ENCODE results near the gene CERS3. TPM values are rescaled to one million over a fixed set of nuclear protein-coding genes. Genes with fewer than 3 reads are reported as not detected.

CERS3 gene
- total and polyA plus RNA-seq, 2 donors: 0.11 to 2.3 TPM

GRCh38 chr15:100547961-100548360 is 19.2 kb upstream of the CERS3 start:
- H3K36me3 ChIP-seq (ENCODE audit: insufficient read depth): no peaks in the 10 kb centered on the region
- 86% methylated on average over 5 of the region's 5 CpGs for WGBS
- H3K4me1 ChIP-seq (ENCODE audit: insufficient read depth): no peaks in the 10 kb centered on the region
- H3K4me3 ChIP-seq (ENCODE audit: low read depth, low read length): no peak overlapping the region
- DNase-seq (ENCODE audit: extremely low spot score): no peak
- no peak overlapping the region for H3K27ac ChIP-seq (ENCODE audit: low read depth)

- Histone ChIP-seq H3K27ac (ENCODE audit: low read depth) (no peak overlapping the region), H3K4me1 (ENCODE audit: insufficient read depth) (no peaks in the 10 kb centered on the region), H3K4me3 (ENCODE audit: low read depth, low read length) (no peak overlapping the region), H3K36me3 (ENCODE audit: insufficient read depth) (no peaks in the 10 kb centered on the region)
- DNase-seq (ENCODE audit: extremely low spot score): no peak
- 70% methylated on average over 6 of the region's 6 CpGs for WGBS
Measured at GRCh38 chr15:100544946-100545345, 16.2 kb upstream of the CERS3 start.

DNA sequence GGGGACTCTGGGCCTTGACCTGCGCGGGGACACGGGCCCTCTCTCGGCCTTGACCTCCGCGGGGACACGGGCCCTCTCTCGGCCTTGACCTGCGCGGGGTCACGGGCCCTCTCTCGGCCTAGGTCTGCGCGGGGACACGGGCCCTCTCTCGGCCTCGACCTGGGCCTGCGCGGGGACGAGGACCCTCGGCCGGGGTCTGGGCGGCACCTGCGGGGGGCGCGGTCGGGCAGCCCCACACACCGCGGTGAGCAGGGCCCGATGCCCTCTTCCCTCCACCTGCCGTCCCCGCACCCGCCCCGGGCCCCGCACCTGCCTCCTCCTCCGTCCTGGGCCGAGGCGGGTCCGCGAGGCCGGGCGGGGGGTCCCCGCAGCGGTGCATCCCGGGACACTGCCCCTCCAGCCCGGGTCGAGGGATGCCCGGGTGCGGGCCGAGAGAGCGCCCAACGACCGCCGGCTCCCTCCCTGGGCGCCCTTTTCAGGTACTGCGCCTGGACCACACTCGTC is 15.6 kb upstream of the CERS3 start:
- H3K27ac ChIP-seq (ENCODE audit: low read depth): no peak overlapping the region
- no peak overlapping the region for H3K4me3 ChIP-seq (ENCODE audit: low read depth, low read length)
- H3K4me1 ChIP-seq (ENCODE audit: insufficient read depth): no peaks in the 10 kb centered on the region
- WGBS: 28% methylated on average over 57 of the region's 57 CpGs
- H3K36me3 ChIP-seq (ENCODE audit: insufficient read depth): no peaks in the 10 kb centered on the region
- DNase-seq (ENCODE audit: extremely low spot score): no peak

GRCh38 chr15:100542290-100542689 is 13.5 kb upstream of the CERS3 start:
- no peak for DNase-seq (ENCODE audit: extremely low spot score)
- 94% methylated on average over 6 of the region's 6 CpGs for WGBS
- Histone ChIP-seq H3K4me1 (ENCODE audit: insufficient read depth) (no peaks in the 10 kb centered on the region), H3K27ac (ENCODE audit: low read depth) (no peak overlapping the region), H3K4me3 (ENCODE audit: low read depth, low read length) (no peak overlapping the region), H3K36me3 (ENCODE audit: insufficient read depth) (no peaks in the 10 kb centered on the region)

DNA sequence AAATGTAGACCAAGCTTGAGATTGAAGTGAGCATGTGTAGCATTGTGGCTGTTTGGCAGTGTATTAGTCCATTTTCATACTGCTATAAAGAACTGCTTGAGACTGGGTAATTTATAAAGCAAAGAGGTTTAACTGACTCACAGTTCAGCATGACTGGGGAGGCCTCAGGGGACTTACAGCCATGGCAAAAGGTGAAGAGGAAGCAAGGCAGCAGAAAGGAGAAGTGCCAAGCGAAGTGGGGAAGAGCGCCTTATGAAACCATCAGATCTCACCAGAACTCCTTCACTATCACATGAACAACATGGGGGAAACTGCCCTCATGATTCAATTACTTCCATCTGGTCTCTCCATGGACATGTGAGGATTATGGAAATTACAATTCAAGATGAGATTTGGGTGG is 8.6 kb upstream of the CERS3 start:
- no peaks in the 10 kb centered on the region for H3K36me3 ChIP-seq (ENCODE audit: insufficient read depth)
- no peaks in the 10 kb centered on the region for H3K4me1 ChIP-seq (ENCODE audit: insufficient read depth)
- no peak overlapping the region for H3K4me3 ChIP-seq (ENCODE audit: low read depth, low read length)
- no peak for DNase-seq (ENCODE audit: extremely low spot score)
- 63% methylated on average over 2 of the region's 2 CpGs for WGBS
- H3K27ac ChIP-seq (ENCODE audit: low read depth): no peak overlapping the region

DNA sequence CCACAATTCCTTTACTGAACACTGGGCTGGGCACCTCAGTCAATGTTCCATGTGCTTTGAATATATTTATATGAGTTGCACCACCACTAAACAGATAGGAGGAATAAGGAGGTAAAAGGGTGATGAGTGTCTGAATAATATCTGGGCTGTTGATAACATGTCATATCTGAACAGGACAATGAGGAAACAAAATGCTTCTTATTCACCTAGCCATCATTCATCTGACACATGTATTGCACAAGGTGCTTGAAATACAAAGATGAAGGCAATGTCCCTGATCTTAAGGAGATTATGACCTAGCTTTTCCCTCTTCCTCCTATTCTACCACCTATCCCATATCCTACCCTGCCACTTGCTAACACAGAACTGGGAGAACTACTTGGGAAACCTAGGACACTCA is 8.0 kb upstream of the CERS3 start:
- Histone ChIP-seq H3K36me3 (ENCODE audit: insufficient read depth) (no peaks in the 10 kb centered on the region), H3K4me1 (ENCODE audit: insufficient read depth) (no peaks in the 10 kb centered on the region), H3K27ac (ENCODE audit: low read depth) (no peak overlapping the region), H3K4me3 (ENCODE audit: low read depth, low read length) (no peak overlapping the region)
- DNase-seq (ENCODE audit: extremely low spot score): no peak

- no peak for DNase-seq (ENCODE audit: extremely low spot score)
- H3K27ac ChIP-seq (ENCODE audit: low read depth): no peak overlapping the region
- H3K4me3 ChIP-seq (ENCODE audit: low read depth, low read length): no peak overlapping the region
- H3K36me3 ChIP-seq (ENCODE audit: insufficient read depth): no peaks in the 10 kb centered on the region
- WGBS: 67% methylated on average over 1 of the region's 1 CpG
- H3K4me1 ChIP-seq (ENCODE audit: insufficient read depth): no peaks in the 10 kb centered on the region
Measured at GRCh38 chr15:100533886-100534285, 5.1 kb upstream of the CERS3 start.

DNA sequence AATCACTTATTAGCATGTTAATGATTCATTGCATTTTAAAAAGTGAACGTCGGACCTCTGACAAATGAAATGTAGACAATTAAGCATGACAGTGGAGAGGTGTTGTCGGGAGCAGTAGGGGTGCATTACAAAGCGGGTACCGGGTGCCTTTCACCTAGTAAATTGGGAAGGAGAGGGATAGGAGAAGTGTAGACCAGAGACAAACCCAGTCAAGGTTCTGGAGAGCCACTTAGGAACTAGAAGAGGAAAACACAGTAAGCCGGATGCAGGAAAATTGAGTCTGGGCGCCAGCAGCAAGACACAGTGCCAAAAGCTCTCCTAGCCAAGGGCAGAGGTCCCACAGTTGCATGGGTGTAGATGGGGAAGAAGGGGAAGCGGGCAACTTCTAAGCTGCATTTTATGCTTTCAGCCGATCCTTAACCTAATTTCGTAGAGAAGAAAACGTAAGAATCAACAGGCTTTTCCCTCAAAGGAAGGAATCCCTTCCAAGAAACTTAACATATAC is 3.1 kb upstream of the CERS3 start:
- no peak overlapping the region for H3K4me3 ChIP-seq (ENCODE audit: low read depth, low read length)
- no peaks in the 10 kb centered on the region for H3K36me3 ChIP-seq (ENCODE audit: insufficient read depth)
- H3K4me1 ChIP-seq (ENCODE audit: insufficient read depth): no peaks in the 10 kb centered on the region
- no peak for DNase-seq (ENCODE audit: extremely low spot score)
- H3K27ac ChIP-seq (ENCODE audit: low read depth): no peak overlapping the region
- 74% methylated on average over 11 of the region's 11 CpGs for WGBS

GRCh38 chr15:100531204-100531603 is 2.5 kb upstream of the CERS3 start:
- H3K36me3 ChIP-seq (ENCODE audit: insufficient read depth): no peaks in the 10 kb centered on the region
- no peak overlapping the region for H3K27ac ChIP-seq (ENCODE audit: low read depth)
- no peaks in the 10 kb centered on the region for H3K4me1 ChIP-seq (ENCODE audit: insufficient read depth)
- H3K4me3 ChIP-seq (ENCODE audit: low read depth, low read length): no peak overlapping the region
- DNase-seq (ENCODE audit: extremely low spot score): no peak
- 92% methylated on average over 4 of the region's 4 CpGs for WGBS

GRCh38 chr15:100529556-100529955 is 806 bp upstream of the CERS3 start:
- WGBS: 90% methylated on average over 2 of the region's 2 CpGs

GRCh38 chr15:100526027-100526481 is 2.7 kb downstream of the CERS3 start:
- no peak for DNase-seq (ENCODE audit: extremely low spot score)
- no peak overlapping the region for H3K4me3 ChIP-seq (ENCODE audit: low read depth, low read length)
- H3K36me3 ChIP-seq (ENCODE audit: insufficient read depth): no peaks in the 10 kb centered on the region
- no peaks in the 10 kb centered on the region for H3K4me1 ChIP-seq (ENCODE audit: insufficient read depth)
- no peak overlapping the region for H3K27ac ChIP-seq (ENCODE audit: low read depth)
- WGBS: 18% methylated on average over 6 of the region's 6 CpGs

More at GRCh38 chr15:100529556-100529955, 806 bp upstream of the CERS3 start:
- Histone ChIP-seq H3K36me3 (ENCODE audit: insufficient read depth) (no peaks in the 10 kb centered on the region), H3K4me1 (ENCODE audit: insufficient read depth) (no peaks in the 10 kb centered on the region), H3K27ac (ENCODE audit: low read depth) (no peak overlapping the region), H3K4me3 (ENCODE audit: low read depth, low read length) (no peak overlapping the region)
- no peak for DNase-seq (ENCODE audit: extremely low spot score)

GRCh38 chr15:100525436-100525835 is 3.3 kb downstream of the CERS3 start:
- Histone ChIP-seq H3K4me3 (ENCODE audit: low read depth, low read length) (no peak overlapping the region), H3K27ac (ENCODE audit: low read depth) (no peak overlapping the region), H3K36me3 (ENCODE audit: insufficient read depth) (no peaks in the 10 kb centered on the region), H3K4me1 (ENCODE audit: insufficient read depth) (no peaks in the 10 kb centered on the region)
- 29% methylated on average over 1 of the region's 1 CpG for WGBS
- no peak for DNase-seq (ENCODE audit: extremely low spot score)

DNA sequence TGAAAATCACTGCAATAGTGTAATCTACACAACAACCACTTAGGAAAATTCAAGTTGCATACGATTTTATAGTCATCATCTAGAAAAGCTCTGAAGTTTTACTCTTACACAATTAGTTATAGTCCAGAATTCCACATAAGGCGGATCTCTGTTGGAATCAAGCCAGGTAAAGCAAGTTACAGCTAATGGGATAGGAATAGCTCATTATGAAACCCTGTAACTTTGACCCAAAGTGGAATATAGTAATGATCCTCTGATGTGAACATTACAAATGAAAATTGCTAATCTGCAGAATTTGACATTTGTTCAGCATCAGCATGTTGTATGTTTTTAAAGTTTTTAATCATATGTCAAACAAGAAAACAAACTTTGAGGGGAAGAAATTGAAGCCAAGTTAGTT is 4.4 kb downstream of the CERS3 start:
- no peak for DNase-seq (ENCODE audit: extremely low spot score)
- H3K36me3 ChIP-seq (ENCODE audit: insufficient read depth): no peaks in the 10 kb centered on the region
- H3K27ac ChIP-seq (ENCODE audit: low read depth): no peak overlapping the region
- H3K4me1 ChIP-seq (ENCODE audit: insufficient read depth): no peaks in the 10 kb centered on the region
- 71% methylated on average over 2 of the region's 2 CpGs for WGBS
- no peak overlapping the region for H3K4me3 ChIP-seq (ENCODE audit: low read depth, low read length)

DNA sequence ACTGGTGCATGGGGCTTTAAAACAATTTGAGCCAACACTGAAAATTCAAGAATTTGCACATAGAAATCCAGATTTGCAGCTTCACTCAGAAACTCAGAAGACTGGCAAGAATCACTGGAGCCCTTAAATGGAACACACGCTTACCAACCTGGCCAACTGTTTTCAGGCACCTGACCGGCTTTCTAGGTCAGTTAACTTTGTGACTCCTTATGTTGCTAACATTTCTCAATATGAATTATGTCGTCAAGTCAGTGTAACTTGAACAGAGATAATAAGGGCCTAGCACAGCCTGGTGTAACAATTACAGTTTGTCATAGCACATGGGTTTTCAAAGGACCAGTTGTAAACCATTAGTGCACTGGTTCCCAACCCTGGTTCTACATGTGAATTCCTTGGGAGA is 6.8 kb downstream of the CERS3 start:
- H3K4me1 ChIP-seq (ENCODE audit: insufficient read depth): no peaks in the 10 kb centered on the region
- no peak for DNase-seq (ENCODE audit: extremely low spot score)
- WGBS: 99% methylated on average over 3 of the region's 3 CpGs
- H3K4me3 ChIP-seq (ENCODE audit: low read depth, low read length): no peak overlapping the region
- no peak overlapping the region for H3K27ac ChIP-seq (ENCODE audit: low read depth)
- no peaks in the 10 kb centered on the region for H3K36me3 ChIP-seq (ENCODE audit: insufficient read depth)
